NCI-H1436 treated with DMSO at 0.1 percent for 48 hours (cell line): ENCODE data around the gene DPAGT1.
"Not testable (repeated sequence)": the region's sequence is repeated elsewhere in the genome, so short reads cannot be mapped to it uniquely, and the experiment has no call there.

Experiments
- DNase-seq: peaks from one replicate; lab custom pipeline; 2025; lab: John Stamatoyannopoulos, UW

The DPAGT1 gene

DNA sequence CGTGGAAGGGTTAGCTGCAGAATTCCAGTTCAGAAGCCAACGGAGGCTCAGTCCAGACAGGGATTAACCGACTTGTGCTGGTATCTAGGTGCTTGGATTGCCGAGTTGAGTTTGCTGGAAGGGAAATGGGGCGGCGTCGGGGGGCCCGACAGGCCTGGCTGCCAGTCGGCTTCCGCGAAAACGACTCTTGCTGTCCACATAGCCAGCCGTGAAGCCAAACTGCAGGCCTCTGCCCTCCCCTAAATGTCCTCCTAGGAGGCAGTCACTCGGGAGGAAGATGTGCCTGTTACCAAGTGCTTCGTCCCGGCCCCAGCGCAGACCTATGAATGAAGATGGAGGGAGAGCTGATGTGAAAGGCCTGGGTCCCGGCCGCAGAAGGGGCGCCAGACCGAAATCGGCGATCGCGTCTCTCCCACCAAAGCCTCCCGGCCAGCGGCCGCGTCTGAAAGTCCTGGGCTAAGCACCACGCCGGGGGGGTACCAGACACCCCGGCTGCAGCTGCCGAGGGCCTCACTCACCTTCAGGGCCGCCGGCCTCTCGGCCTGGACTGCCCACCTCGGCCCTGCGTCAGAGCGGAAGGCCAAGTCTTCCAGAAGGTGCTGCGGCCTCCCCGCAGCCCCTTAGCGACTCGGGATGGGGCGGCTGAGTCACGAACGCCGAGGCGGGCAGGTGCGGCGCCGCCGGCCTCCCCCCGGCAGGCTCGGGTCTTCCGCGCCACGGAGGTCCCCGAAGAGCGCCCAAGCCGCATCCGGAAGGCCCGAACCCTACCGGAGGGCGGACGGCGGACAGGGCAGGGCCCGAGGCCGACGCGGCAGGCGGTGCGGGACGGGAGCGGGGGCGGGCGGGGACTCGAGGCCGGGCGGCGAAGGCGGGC lies 7.5 kb downstream of the DPAGT1 start:
- DNase-seq, result no peak

DNA sequence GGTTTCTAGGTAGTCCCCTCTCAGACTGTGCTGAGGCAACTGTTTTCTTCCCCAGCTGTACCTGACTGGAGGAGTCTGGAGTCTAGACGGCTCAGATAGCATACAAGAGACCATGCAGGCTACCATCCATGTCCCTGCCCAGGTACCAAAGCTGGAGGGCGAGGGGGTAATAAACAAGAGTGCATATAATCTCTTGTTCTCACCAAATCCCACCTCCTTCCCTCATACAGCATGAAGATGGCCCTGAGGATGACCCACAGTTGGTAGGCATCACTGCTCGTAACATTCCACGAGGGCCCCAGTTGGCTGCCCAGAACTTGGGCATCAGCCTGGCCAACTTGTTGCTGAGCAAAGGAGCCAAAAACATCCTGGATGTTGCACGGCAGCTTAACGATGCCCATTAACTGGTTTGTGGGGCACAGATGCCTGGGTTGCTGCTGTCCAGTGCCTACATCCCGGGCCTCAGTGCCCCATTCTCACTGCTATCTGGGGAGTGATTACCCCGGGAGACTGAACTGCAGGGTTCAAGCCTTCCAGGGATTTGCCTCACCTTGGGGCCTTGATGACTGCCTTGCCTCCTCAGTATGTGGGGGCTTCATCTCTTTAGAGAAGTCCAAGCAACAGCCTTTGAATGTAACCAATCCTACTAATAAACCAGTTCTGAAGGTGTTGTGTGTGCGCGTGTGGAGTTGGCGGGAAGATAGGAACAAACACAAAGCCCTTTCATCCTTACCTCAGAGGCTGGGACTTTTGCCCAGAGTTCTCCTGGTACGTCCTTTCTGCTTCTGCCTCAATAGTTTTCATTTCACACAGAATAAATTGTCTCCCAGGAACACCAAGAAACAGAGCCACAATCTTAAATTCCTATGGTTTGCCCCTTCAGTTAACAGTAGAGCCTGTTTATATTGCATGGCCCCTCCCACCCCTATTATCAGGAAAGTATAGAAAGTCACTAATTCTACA lies 8.5 kb downstream of the DPAGT1 start:
- DNase-seq, result no peak

DNA sequence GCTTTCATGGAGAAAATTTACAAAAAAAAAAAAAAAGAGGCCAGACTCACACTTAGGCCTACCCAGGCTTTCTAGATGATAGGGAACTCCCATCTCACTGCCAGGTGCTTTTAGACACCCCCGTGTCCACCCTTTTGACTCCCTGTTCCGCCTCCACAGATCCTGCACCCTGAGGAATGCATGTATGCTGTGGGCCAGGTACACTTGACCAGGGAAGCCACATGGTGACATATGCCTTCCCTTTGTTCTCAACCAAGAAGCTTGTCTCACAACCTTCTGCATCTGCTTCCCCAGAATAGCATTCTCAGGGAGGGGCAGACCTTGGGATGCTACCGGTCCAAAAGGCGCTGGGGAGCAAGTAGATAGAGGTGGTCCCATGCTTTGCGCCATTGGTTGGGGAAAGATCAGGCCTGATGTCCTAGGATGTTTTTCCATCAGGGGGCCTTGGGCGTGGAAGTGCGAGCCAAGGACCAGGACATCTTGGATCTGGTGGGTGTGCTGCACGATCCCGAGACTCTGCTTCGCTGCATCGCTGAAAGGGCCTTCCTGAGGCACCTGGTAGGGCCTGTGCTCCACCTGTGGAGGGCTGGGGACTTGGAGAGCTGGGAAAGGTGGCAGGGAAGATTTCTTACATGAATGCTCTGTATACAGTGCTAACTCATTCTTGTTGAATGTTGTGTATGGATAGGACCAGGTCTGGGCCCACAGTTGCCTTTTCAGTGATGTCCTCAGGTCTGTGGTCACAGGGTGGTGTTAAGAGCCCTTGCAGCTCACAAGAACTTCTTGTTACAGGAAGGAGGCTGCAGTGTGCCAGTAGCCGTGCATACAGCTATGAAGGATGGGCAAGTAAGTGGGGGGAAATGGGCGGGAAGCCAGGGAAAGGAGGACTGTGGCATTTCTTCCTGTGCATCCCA lies 9.4 kb downstream of the DPAGT1 start:
- DNase-seq, result no peak

DNA sequence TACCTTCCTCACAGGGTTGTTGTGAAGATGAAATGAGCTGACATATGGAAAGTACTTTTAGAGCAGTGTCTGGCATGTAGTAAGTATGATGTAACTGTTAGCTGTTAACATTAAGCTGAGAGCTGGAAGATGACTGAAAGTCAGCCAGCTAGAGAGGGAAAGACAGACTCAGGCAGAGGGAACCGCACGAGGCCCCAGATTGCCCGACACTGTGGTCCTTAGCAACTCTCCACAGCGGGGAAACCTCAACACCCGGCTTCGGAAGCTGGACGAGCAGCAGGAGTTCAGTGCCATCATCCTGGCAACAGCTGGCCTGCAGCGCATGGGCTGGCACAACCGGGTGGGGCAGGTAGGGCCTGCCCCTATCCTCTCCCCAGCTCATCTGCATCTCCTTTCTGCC lies 10.5 kb downstream of the DPAGT1 start:
- DNase-seq, result no peak

DNA sequence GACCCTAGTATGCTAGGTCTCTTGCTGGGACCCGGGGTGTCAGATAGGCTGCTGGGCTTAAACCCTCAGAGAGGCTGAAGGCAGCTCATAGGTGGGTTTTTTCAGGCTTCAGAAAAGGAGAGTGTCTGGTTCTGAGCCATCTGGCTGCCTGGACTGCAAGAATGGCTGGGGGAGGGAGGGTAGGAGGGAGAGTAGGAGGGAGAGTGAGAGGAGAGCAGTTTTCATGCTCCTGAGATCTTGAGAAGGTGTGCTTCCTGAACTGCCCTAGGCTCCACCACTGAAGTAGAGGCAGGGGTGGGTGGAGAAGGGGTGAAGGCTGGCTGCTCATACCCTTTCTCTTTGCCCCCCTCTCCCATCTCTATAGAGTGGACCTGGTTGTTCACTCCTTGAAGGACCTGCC lies 12.3 kb downstream of the DPAGT1 start:
- no peak for DNase-seq

DNA sequence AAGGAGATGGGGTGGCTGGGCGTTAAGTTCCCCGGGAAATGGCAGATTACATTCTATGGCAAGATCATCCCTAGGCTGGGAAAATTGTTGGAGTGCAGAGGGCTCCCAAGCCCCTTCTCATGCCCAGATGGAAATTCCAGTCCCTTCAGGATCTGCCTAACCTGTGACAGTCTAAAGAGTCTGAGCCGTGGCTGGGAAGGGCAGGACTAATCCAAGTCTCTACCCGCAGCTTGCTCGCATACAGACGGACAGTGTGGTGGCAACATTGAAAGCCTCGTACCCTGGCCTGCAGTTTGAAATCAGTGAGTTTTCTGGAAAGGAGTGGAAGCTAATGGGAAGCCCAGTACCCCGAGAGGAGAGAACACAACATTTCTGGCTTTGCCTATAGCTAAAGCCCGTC lies 13.2 kb downstream of the DPAGT1 start:
- DNase-seq, result no peak

DNA sequence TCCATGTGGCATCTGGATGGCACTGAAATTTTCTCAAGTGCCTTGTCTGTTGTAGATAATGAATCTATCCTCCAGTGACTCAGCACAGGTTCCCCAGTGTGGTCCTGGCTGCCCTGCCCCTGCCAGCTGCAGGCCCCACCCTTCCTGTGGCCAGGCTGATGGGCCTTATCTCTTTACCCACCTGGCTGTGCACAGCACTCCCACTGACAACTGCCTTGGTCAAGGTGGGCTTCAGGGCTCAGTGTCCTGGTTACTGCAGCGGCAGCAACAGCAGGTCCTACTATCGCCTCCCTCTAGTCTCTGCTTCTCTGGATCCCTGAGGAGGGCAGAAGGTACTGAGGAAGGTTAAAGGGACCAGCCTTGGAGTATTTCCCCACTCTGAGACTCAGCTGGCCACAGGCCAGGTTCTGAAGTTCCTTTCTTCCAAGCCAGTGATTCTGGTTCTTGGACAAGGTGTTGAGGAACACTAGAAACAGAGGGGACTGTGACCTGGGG lies 13.9 kb downstream of the DPAGT1 start:
- DNase-seq, result no peak

DNA sequence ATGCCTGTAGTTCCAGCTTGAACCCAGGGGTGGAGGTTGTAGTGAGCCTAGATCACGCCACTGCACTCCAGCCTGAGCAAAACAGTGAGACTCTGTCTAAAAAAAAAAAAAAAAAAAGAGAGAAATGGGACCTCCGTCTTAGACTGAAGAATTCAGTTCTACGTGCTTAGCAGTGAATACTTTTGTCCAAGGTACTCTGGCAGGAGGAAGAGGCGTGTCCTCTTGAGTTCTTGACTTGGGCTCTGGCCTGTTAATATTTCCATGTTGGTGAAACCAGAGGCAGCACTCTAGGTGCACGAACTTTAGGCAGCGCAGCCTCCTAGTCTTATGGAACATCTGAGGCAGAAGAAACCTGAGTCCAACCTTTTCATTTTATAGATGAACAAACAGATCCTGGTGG lies 14.5 kb downstream of the DPAGT1 start:
- DNase-seq, result no peak

DNA sequence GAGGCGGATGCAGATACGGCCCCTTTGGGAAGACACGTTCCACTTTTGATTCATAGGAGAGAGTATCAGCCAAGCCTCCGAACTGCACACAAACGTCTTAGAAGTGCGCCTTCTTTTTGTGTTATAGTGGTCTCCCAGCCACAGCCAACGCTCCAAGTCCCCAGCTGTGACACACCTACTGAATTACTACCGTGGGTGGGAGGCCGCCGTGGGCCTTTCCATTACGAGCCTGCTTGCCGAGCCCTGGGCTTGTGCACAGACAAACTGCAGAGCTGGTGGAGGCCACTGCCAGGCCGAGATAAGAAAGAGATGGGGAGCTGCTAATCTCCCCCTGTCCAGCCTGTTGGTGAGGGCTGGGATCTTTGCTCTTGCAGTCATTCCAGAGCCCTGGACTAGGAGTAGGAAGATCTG lies 16.2 kb downstream of the DPAGT1 start:
- DNase-seq, result no peak

DNA sequence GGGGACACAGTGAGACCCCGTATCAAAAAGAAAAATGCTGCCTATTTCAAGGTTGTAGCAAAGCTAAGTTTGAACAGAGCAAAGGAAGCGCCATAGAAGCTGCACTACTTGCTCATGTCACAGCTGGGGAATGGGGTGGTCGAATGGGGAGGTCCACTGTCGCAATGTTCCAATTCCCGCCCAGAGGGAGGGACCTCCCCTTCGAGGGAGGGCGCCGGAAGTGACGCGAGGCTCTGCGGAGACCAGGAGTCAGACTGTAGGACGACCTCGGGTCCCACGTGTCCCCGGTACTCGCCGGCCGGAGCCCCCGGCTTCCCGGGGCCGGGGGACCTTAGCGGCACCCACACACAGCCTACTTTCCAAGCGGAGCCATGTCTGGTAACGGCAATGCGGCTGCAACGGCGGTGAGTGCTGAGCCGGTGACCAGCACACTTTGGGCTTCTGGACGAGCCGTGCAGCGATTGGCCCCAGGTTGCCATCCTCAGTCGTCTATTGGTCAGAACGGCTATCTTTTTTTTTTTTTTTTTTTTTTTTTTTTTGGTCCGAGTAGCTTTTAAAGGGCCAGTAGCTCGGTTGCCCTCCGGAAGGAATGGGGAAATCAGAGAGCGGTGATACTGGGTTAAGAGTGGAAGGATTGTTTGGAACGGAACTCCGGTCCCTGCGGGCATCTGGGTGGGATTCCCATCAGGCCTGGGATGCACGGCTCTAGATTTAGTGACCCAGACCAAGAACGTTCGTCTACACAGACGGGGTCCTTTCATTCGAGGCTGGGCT lies 16.8 kb downstream of the DPAGT1 start, which contains the start of gene HMBS:
Gene HMBS (plus strand): TSS at position 219 of the 774 bp plus-strand sequence. CDS start 153 bp downstream, at position 372.
- peak; percentile 82 for DNase-seq

DNA sequence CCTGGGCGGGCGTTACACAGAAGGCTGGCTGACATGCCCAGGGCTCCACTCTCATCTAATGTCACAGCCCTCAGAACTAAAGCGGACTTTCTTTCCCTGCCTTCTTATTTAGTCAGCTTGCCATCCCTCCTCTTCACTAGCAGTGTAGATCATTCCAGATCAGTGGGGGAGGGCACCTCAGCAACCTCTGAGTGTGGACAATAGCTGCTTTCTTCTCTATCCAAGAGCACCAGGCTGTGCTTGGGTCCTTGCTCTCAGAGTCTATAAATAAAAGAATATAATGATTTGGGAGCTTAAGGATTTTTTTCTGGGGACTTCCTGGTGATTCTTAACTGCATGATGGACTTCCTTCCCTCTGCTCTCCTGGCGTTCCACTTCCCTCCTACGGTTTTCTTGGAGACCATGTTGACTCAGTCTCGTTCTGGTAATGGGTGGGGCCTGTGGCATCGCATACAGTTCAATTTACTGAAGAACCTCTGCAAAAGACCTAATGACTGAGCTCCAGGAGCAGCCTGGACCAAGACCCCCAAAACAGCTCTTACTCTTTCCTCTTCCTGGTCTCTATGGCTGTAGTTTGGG lies 19.9 kb downstream of the DPAGT1 start:
- no peak for DNase-seq

DNA sequence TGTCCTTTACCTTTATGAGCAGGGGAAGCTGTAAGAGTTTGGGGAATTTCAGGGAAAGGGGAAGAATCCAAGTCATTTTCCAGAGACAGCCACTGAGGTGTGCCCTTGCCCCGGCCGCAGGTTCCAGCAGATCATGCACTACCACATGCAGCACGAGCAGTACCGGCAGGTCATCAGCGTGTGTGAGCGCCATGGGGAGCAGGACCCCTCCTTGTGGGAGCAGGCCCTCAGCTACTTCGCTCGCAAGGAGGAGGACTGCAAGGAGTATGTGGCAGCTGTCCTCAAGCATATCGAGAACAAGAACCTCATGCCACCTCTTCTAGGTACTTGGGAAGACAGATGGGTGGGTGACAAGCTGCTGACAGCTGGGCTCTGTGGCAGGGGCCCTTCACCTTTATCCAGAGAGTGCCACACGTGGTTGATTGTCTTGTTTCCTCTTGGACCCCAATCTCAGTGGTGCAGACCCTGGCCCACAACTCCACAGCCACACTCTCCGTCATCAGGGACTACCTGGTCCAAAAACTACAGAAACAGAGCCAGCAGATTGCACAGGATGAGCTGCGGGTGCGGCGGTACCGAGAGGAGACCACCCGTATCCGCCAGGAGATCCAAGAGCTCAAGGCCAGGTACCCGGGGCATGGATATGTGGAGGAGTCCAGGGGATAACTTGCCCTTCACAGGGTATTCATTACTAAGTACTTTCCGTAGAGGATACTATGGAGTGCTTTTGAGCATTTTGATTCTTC lies 22.8 kb downstream of the DPAGT1 start:
- no peak for DNase-seq

DNA sequence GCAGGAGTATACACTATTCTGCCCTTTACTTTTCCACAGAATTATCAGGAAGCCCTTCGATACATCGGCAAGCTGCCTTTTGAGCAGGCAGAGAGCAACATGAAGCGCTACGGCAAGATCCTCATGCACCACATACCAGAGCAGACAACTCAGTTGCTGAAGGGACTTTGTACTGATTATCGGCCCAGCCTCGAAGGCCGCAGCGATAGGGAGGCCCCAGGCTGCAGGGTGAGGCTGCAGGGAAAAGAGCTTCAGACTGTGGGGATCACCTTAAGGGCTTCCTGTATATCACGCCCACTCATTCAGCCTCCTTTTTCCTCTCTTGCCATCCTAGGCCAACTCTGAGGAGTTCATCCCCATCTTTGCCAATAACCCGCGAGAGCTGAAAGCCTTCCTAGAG lies 23.8 kb downstream of the DPAGT1 start:
- no peak for DNase-seq

DNA sequence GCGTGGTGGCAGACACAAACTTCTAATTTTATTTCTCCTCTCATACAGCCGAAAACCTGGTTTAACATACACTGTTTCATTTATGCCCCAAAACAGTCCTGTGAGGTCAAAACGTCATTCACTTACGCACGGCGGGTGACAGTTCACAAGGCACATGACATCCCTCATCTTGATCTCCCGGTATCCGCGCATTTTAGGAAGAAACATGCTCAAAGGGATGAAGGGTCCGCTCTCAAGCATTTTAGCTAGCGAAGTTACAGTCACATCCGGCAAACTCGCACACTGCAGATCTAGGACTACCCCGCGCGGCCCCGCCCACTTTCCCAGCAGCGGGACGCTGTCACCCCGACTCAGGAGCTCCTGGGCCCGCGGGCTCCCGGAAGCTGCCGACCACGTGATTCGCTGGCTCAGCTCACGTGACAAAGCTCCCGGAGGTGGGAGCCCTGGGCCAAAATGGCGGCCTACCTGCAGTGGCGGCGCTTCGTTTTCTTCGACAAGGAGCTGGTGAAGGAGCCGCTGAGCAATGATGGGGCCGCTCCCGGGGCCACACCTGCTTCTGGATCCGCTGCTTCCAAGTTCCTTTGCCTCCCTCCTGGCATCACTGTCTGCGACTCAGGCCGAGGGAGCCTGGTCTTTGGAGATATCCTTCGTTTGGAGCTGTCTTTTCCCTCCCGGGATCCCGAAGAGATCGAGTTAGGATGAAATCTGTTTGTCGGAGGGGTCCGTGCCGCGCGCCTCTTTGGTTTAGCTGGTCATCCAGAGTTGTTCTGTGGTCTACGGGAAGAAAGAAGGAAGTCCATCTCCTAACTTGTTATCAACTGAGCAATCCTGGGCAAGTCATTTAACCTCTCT lies 34.1 kb downstream of the DPAGT1 start, which contains the start of gene VPS11:
Gene VPS11 (plus strand): TSS at position 448 of the 852 bp plus-strand sequence. CDS start 6 bp downstream, at position 454.
- DNase-seq, result no peak

DNA sequence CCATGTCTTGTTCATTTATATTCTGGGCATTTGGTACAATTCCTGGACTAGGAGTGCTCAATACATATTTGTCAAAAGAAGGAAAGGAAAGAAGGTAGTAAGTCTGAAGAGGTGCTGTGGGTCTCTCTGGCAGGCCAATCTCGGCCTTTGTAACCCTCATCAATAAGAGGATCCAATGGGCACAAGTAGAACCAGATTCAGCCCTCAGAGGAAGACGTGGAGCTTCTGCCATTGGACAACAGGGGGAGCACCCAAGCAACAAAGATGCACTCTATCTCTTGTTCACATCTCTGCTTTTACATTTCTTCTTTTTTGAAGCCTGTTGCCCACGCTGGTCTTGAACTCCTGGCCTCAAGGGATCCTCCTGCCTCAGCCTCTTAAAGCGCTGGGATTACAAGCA lies 36.3 kb downstream of the DPAGT1 start:
- no peak for DNase-seq

DNA sequence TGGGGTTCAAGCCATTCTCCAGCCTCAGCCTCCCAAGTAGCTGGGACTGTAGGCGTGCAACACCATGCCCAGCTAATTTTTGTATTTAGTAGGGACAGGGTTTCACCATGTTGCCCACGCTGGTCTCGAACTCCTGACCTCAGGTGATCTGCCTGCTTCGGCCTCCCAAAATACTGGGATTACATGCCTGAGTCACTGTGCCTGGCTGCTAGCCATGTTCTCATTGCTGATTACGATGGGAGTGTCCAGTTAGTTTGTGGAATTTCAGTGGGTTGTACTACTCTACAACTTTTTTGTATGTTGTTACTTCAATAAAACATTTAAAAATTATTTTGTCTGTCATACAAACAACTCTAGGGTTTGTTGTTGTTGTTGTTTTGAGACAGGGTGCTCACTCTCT lies 38.9 kb downstream of the DPAGT1 start:
- no peak for DNase-seq

DNA sequence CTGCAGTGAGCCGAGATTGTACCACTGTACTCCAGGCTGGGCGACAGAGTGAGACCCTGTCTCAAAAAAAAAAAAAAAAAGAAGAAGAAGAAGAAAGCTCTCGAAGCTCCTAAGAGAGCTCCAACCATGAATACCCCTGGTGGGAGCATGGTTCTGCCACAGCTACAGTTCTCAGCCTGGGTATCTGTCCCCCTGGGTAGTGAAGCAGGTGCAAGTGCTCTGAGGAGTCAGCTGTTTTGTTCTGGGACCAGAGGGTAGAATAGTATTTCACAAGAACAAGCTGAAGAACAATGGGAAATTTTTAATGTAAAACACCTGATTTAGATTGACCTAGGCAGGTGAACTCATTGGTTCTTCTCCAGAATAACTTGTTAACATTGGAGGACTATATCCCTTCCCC lies 40.4 kb downstream of the DPAGT1 start:
- no peak for DNase-seq

DNA sequence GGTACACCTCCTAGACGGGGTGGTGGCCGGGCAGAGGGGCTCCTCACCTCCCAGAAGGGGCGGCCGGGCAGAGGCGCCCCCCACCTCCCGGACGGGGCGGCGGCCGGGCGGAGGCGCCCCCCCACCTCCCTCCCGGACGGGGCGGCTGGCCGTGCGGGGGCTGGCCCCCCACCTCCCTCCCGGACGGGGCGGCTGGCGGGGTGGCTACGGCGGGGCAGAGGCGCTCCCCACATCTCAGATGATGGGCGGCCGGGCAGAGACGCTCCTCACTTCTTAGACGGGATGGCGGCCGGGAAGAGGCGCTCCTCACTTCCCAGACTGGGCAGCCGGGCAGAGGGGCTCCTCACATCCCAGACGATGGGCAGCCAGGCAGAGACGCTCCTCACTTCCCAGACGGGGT lies 42.5 kb downstream of the DPAGT1 start:
- not testable (repeated sequence) for DNase-seq
